ENCODE measurements around the gene ZNRF1. TPM values are rescaled to one million over a fixed set of nuclear protein-coding genes. Genes with fewer than 3 reads are reported as not detected.

Gene ZNRF1
- polyA plus RNA-seq, 2 of the 4 experiments (the other 2 are of a cell fraction): 18.6 to 22.6 TPM

- 0 out of 3 replicates have a peak, but pooled peaks cover 2% of the 10 kb centered on the region for H3K9me3 ChIP-seq
Observed at GRCh38 chr16:75139498-75139897, 140.7 kb downstream of the ZNRF1 start.

DNA sequence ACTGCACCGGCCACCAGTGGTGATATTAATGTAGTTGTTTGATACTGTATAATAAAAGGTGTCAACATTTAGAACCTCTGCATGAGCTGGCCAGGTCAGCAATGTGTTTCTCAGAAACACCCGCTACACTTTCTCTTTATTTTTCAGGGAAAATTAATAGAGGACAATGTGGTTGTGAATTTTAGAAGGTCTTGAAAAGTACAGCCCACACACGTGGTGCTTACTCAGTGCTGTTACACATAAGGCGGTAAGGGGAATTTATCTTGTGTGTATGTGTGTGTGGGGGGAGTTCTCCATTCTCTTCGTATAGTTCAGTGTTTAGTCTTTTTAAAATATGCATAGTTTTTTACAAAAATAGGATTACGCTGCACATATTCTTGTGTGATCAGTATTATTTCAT, 145.1 kb downstream of the ZNRF1 start:
- FAIRE-seq: no peak
- no peak overlapping the region for H3K27ac ChIP-seq
- no peaks in the 10 kb centered on the region for H3K4me1 ChIP-seq
- CTCF ChIA-PET: interaction anchor here (1.2 to 2.1 kb wide), 2 partner anchors 33 to 374 kb away, joined by 3 to 9 read pairs; no protein-coding TSS in a partner anchor
- POLR2A ChIA-PET: no interaction called here
- H3K4me3 ChIP-seq: no peak overlapping the region
- H3K4me2 ChIP-seq: no peak overlapping the region
- ATAC-seq: no peak
- 70% methylated on average over 6 of the region's 6 CpGs for WGBS (ENCODE audit: missing lambda C conversion rate)
- 0 out of 3 replicates have a peak, but pooled peaks cover 2% of the 10 kb centered on the region for H3K9me3 ChIP-seq
- no peak for TF ChIP-seq FOSB (CRISPR knock-in tag; IDR thresholded peaks at IDR 0.05)
- TF ChIP-seq HOXA7 (CRISPR knock-in tag; IDR thresholded peaks at IDR 0.05): no peak
- TF ChIP-seq RAD21 (conservative IDR thresholded peaks at IDR 0.05 in 1 of 2, IDR thresholded peaks at IDR 0.05 in 1 of 2): no peak
- no peak for TF ChIP-seq ZFP36 (IDR thresholded peaks at IDR 0.05; ENCODE audit: borderline replicate concordance, partially characterized antibody)
- TF ChIP-seq PHF8 (IDR thresholded peaks at IDR 0.05; ENCODE audit: borderline replicate concordance, low read depth): no peak
- no peak for TF ChIP-seq REST (IDR thresholded peaks at IDR 0.05)
- no peak for TF ChIP-seq ZC3H11A (IDR thresholded peaks at IDR 0.05)
- no peak for TF ChIP-seq ZSCAN20 (CRISPR knock-in tag; IDR thresholded peaks at IDR 0.05)
- TF ChIP-seq, protein P1, sequence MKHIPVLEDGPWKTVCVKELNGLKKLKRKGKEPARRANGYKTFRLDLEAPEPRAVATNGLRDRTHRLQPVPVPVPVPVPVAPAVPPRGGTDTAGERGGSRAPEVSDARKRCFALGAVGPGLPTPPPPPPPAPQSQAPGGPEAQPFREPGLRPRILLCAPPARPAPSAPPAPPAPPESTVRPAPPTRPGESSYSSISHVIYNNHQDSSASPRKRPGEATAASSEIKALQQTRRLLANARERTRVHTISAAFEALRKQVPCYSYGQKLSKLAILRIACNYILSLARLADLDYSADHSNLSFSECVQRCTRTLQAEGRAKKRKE (CRISPR knock-in tag; IDR thresholded peaks at IDR 0.05; ENCODE audit: low read depth): no peak
- TF ChIP-seq TFCP2L1 (CRISPR knock-in tag; IDR thresholded peaks at IDR 0.05): no peak
- TF ChIP-seq CBX8 (IDR thresholded peaks at IDR 0.05): no peak
- no peak for TF ChIP-seq HES2 (IDR thresholded peaks at IDR 0.05)
- no peak for TF ChIP-seq JUNB (IDR thresholded peaks at IDR 0.05)
- TF ChIP-seq KDM1A (IDR thresholded peaks at IDR 0.05; ENCODE audit: low read depth): no peak
- no peak for TF ChIP-seq RNF2 (IDR thresholded peaks at IDR 0.05; ENCODE audit: borderline replicate concordance, low read depth)
- TF ChIP-seq BHLHE40 (IDR thresholded peaks at IDR 0.05; ENCODE audit: low read depth, low read length): no peak
- no peak for DNase-seq (ENCODE audit: low read depth in 1 of 2, low spot score in 1 of 2)

More at GRCh38 chr16:75139498-75139897, 140.7 kb downstream of the ZNRF1 start:
- POLR2A ChIA-PET: no interaction called here
- no peak for ATAC-seq
- Histone ChIP-seq H3K4me3 (no peak overlapping the region), H3K27ac (no peak overlapping the region), H3K4me1 (no peaks in the 10 kb centered on the region), H3K4me2 (no peak overlapping the region)
- DNase-seq (ENCODE audit: low read depth in 1 of 2, low spot score in 1 of 2): no peak
- TF ChIP-seq CBX8 (IDR thresholded peaks at IDR 0.05) (no peak), MAX (IDR thresholded peaks at IDR 0.05) (no peak), TFCP2L1 (CRISPR knock-in tag; IDR thresholded peaks at IDR 0.05) (no peak), ELK1 (IDR thresholded peaks at IDR 0.05; ENCODE audit: low read depth, low read length) (no peak), KDM1A (IDR thresholded peaks at IDR 0.05; ENCODE audit: low read depth) (no peak), ZSCAN20 (CRISPR knock-in tag; IDR thresholded peaks at IDR 0.05) (no peak), SREBF2 (IDR thresholded peaks at IDR 0.05) (no peak), RCOR1 (IDR thresholded peaks at IDR 0.05; ENCODE audit: low read depth, low read length) (no peak), USF2 (IDR thresholded peaks at IDR 0.05) (no peak), FOSB (CRISPR knock-in tag; IDR thresholded peaks at IDR 0.05) (no peak)
- CTCF ChIA-PET: interaction anchor here (1.2 kb wide), 2 partner anchors 28 to 141 kb away, joined by 3 to 6 read pairs; partner anchors contain the start of gene ZNRF1
- 97% methylated on average over 5 of the region's 5 CpGs for whole genome bisulfite sequencing (ENCODE audit: missing lambda C conversion rate)
- FAIRE-seq: no peak

Measured in A549 (cell line).